ENCODE data around the gene IRGC. TPM values are rescaled to one million over a fixed set of nuclear protein-coding genes. Genes with fewer than 3 reads are reported as not detected.

IRGC gene
- total RNA-seq, 1 experiment from 2014 or later, result not detected

GRCh38 chr19:43725468-43725867, 9.6 kb downstream of the IRGC start:
- H3K4ac ChIP-seq (ENCODE audit: low read depth, low read length), result no peak overlapping the region
- no peak overlapping the region for H4K8ac ChIP-seq (replicated peaks; ENCODE audit: insufficient read length, low read depth, low read length)
- no peak overlapping the region for H3K14ac ChIP-seq (ENCODE audit: insufficient read depth, low read length)
- Mint-ChIP-seq H3K4me1 (peaks cover 0 to 4% of the 10 kb centered on the region in 2 experiments; a peak in 1 of 4 replicates), H3K4me3 (no peak overlapping the region), H3K9me3 (no peaks in the 10 kb centered on the region), H3K27ac (no peak overlapping the region), H3K27me3 (ENCODE audit: low read depth) (peaks cover 4% of the 10 kb centered on the region; the same call in 1 of the 2 replicates), H3K36me3 (ENCODE audit: insufficient read depth in 1 of 3, low read depth in 3 of 3) (peaks cover 8 to 22% (median 12%) of the 10 kb centered on the region in 3 experiments; a peak in 6 of 7 replicates)
- no peak overlapping the region for H3K56ac ChIP-seq (ENCODE audit: insufficient read length, low read depth, low read length)
- H2AK5ac ChIP-seq (ENCODE audit: insufficient read length, low read length), result no peak overlapping the region
- H4K5ac ChIP-seq (ENCODE audit: insufficient read length, low read depth, low read length), result no peak overlapping the region
- no peak for DNase-seq
- H4K91ac ChIP-seq (ENCODE audit: insufficient read length, low read depth, low read length), result no peak overlapping the region
- no peak overlapping the region for H3T11ph ChIP-seq (ENCODE audit: low read length)
- no peak overlapping the region for H2BK120ac ChIP-seq (ENCODE audit: low read depth, low read length, poor library complexity, severe bottlenecking)
- H4K20me1 ChIP-seq (ENCODE audit: control insufficient read depth, insufficient read depth, insufficient read length), result no peaks in the 10 kb centered on the region
- H3K23me2 ChIP-seq (ENCODE audit: insufficient read length, low read depth, low read length, poor library complexity, severe bottlenecking), result peaks cover 2% of the 10 kb centered on the region
- no peak overlapping the region for H2BK20ac ChIP-seq (ENCODE audit: low read depth, low read length, poor library complexity, severe bottlenecking)
- no peak overlapping the region for H2AFZ ChIP-seq (ENCODE audit: low read length)
- H2BK5ac ChIP-seq (ENCODE audit: insufficient read length, low read length), result no peak overlapping the region
- H3K27me3 ChIP-seq (ENCODE audit: insufficient read depth, low read length), result no peaks in the 10 kb centered on the region
- no peaks in the 10 kb centered on the region for H3K79me1 ChIP-seq (ENCODE audit: insufficient read depth, low read depth, low read length, poor library complexity, severe bottlenecking)
- no peak overlapping the region for H3K27ac ChIP-seq (ENCODE audit: insufficient read length, low read depth, low read length)
- H2BK12ac ChIP-seq (ENCODE audit: insufficient read length, low read depth, low read length), result no peak overlapping the region
- H3K9me3 ChIP-seq (ENCODE audit: control insufficient read depth, low read depth, low read length), result no peaks in the 10 kb centered on the region
- no peak overlapping the region for H3K18ac ChIP-seq (ENCODE audit: insufficient read length, low read depth, low read length)
- WGBS (ENCODE audit: extremely low coverage, insufficient read length, low lambda C conversion rate), result no CpG with 5 or more reads among the region's 7 CpGs
- no peak overlapping the region for H2BK15ac ChIP-seq (ENCODE audit: low read depth, low read length)
- H3K23ac ChIP-seq (ENCODE audit: insufficient read length, low read depth, low read length), result no peak overlapping the region
- H3K9ac ChIP-seq (ENCODE audit: extremely low read depth, insufficient read length, low read length), result no peak overlapping the region
- H3K4me2 ChIP-seq (ENCODE audit: insufficient read depth, insufficient read length, low read length), result no peak overlapping the region
- TF ChIP-seq CTCF (conservative IDR thresholded peaks at IDR 0.05), result no peak
- no peaks in the 10 kb centered on the region for H3K79me2 ChIP-seq (ENCODE audit: insufficient read depth, low read length)
- no peaks in the 10 kb centered on the region for H3K4me1 ChIP-seq (ENCODE audit: insufficient read depth, low read length)

Data from H9 (cell line).